SK-N-MC (cell line): Measurements from ENCODE around the gene HIP1R.

Experiments used
- EZH2 ChIP-seq: fragments of 200-600 bp; sonication (generic); IDR thresholded peaks from one replicate; pipeline ENCODE4 v1.6.1; 2017; ENCODE audit warnings: antibody characterized with exemption
- FOXP2 ChIP-seq: optimal IDR thresholded peaks from 2 replicates; pipeline ENCODE3; 2011; ENCODE audit warnings: mild to moderate bottlenecking, moderate library complexity; ENCODE audit not compliant: insufficient read depth; ENCODE audit errors: extremely low read length, control extremely low read depth
- POLR2AphosphoS5 ChIP-seq: IDR thresholded peaks from 2 replicates; pipeline ENCODE4 v1.6.1; 2012; ENCODE audit warnings: mild to moderate bottlenecking, low read depth, low read length, borderline replicate concordance

GRCh38 chr12:122858171-122858570 is 22.9 kb downstream of the HIP1R start:
- no peak for TF ChIP-seq EZH2
- no peak for TF ChIP-seq POLR2AphosphoS5
- no peak for TF ChIP-seq FOXP2
